Measurements from ENCODE around the gene CDON. TPM values are rescaled to one million over a fixed set of nuclear protein-coding genes. Genes with fewer than 3 reads are reported as not detected.

CDON gene
- total and polyA plus RNA-seq, 2 of the 13 experiments (the other 11 are each of a cell fraction or from before 2014, with no cell fraction given), result 9.6 to 12.8 TPM

DNA sequence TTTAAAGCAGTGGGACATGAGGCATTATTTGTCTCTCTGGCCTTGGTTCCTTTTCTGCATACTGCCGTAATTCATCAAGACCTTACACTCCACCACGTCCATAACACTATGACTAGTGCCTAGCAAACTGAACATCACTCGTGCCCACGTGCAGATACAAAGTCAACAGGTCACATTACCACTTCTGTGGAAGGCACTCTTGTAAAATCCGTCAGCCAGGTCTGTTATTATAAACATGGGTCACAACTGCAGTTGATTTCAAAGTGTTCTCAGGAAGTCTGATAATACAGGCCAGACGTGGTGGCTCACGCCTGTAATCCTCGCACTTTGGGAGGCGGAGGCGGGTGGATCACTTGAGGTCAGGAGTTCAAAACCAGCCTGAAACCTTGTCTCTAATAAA lies 102.7 kb downstream of the CDON start (continued):
- TF ChIP-seq ISX (CRISPR knock-in tag; conservative IDR thresholded peaks at IDR 0.05) (no peak), ZNF350 (CRISPR knock-in tag; IDR thresholded peaks at IDR 0.05; ENCODE audit: borderline replicate concordance, low read depth) (no peak), ZNF792 (CRISPR knock-in tag; IDR thresholded peaks at IDR 0.05) (no peak), ATM (IDR thresholded peaks at IDR 0.05; ENCODE audit: borderline replicate concordance) (no peak), NR1H2 (CRISPR knock-in tag; IDR thresholded peaks at IDR 0.05; ENCODE audit: borderline replicate concordance, low read depth) (no peak)
- TF ChIP-seq, protein P1, sequence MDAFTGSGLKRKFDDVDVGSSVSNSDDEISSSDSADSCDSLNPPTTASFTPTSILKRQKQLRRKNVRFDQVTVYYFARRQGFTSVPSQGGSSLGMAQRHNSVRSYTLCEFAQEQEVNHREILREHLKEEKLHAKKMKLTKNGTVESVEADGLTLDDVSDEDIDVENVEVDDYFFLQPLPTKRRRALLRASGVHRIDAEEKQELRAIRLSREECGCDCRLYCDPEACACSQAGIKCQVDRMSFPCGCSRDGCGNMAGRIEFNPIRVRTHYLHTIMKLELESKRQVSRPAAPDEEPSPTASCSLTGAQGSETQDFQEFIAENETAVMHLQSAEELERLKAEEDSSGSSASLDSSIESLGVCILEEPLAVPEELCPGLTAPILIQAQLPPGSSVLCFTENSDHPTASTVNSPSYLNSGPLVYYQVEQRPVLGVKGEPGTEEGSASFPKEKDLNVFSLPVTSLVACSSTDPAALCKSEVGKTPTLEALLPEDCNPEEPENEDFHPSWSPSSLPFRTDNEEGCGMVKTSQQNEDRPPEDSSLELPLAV (CRISPR knock-in tag; conservative IDR thresholded peaks at IDR 0.05; ENCODE audit: low read depth), result no peak
- TF ChIP-seq, protein P2, sequence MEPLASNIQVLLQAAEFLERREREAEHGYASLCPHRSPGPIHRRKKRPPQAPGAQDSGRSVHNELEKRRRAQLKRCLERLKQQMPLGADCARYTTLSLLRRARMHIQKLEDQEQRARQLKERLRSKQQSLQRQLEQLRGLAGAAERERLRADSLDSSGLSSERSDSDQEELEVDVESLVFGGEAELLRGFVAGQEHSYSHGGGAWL (CRISPR knock-in tag; IDR thresholded peaks at IDR 0.05), result no peak

DNA sequence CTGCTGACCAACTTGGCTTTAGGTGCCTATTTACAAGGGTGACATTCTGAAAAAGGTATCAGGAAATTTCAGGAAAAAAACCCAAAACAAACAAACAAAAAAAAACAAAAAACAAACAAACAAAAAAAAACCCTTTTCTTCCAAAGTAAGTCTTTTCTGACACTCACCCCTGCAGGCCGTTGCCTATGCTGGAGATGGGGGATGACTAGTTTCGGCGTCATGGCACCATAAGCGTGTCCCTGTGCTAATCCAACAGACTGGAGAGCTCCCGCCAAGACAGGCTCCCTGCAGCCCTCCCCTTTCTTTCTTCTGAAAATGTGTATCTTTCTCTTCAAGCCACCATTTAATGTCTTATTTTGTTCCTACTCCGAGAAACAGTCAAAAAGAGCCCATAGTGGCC lies 103.2 kb downstream of the CDON start:
- Histone ChIP-seq H3K27me3 (ENCODE audit: control insufficient read depth in 1 of 2, insufficient read depth in 2 of 2, low read length in 2 of 2) (no peaks in the 10 kb centered on the region), H3K4me2 (ENCODE audit: low read depth, low read length) (no peak overlapping the region), H2AFZ (ENCODE audit: low read length) (no peak overlapping the region), H4K20me1 (ENCODE audit: insufficient read depth, low read length) (no peaks in the 10 kb centered on the region), H3K9me3 (ENCODE audit: low read length) (no peaks in the 10 kb centered on the region), H3K27ac (ENCODE audit: extremely low read length, insufficient read depth, low read length) (no peak overlapping the region), H3K79me2 (ENCODE audit: insufficient read depth, low read length) (no peaks in the 10 kb centered on the region), H3K9ac (ENCODE audit: insufficient read depth, low read depth, low read length) (no peak overlapping the region), H3K36me3 (replicated peaks in 1 of 2; ENCODE audit: control insufficient read depth in 1 of 2, insufficient read depth in 2 of 2, low read length in 2 of 2) (peaks cover 0 to 32% of the 10 kb centered on the region in 2 experiments; a peak in 3 of 5 replicates), H3K4me3 (replicated peaks in 1 of 3; ENCODE audit: insufficient read depth in 1 of 3, low read depth in 2 of 3, low read length in 3 of 3) (no peak overlapping the region), H3K4me1 (ENCODE audit: insufficient read depth, low read length) (no peaks in the 10 kb centered on the region)
- intact Hi-C loops (cut with micrococcal nuclease; ENCODE audit: unreplicated experiment) (no loop called here), in situ Hi-C loops (cut with HindIII; ENCODE audit: extremely low pct_ligation_motif_present, low pct_unique_long_range_greater_than_20kb) (no loop called here)
- TF ChIP-seq POLR2AphosphoS2 (IDR thresholded peaks at IDR 0.05; ENCODE audit: low read depth, low read length) (no peak), SP1 (IDR thresholded peaks at IDR 0.05) (no peak), SP1 (CRISPR knock-in tag; IDR thresholded peaks at IDR 0.05) (no peak)
- TF ChIP-seq, protein P3, sequence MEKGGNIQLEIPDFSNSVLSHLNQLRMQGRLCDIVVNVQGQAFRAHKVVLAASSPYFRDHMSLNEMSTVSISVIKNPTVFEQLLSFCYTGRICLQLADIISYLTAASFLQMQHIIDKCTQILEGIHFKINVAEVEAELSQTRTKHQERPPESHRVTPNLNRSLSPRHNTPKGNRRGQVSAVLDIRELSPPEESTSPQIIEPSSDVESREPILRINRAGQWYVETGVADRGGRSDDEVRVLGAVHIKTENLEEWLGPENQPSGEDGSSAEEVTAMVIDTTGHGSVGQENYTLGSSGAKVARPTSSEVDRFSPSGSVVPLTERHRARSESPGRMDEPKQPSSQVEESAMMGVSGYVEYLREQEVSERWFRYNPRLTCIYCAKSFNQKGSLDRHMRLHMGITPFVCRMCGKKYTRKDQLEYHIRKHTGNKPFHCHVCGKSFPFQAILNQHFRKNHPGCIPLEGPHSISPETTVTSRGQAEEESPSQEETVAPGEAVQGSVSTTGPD (CRISPR knock-in tag; IDR thresholded peaks at IDR 0.05), result no peak
- no TSS peak for BruUV-seq (replicated peaks)
- no peak for FAIRE-seq
- ATAC-seq, result no peak
- 95% methylated on average over 6 of the region's 6 CpGs for WGBS (ENCODE audit: low lambda C conversion rate)
- no peak for DNase-seq (ENCODE audit: low spot score)
- ChIA-PET POLR2A (no interaction called here), CTCF (ENCODE audit: low intra/inter-chr PET ratio, low total read pairs) (no interaction called here)

Data from HepG2 (cell line).